GM19240 (cell line): Measurements from ENCODE around the gene PBLD.
"Not testable (repeated sequence)": the region's sequence is repeated elsewhere in the genome, so short reads cannot be mapped to it uniquely, and the experiment has no call there.

Experiments
- DNase-seq: peaks from one replicate; pipeline ENCODE4 v3.0.0; 2011; ENCODE audit warnings: low spot score; ENCODE audit not compliant: insufficient read length

PBLD gene

DNA sequence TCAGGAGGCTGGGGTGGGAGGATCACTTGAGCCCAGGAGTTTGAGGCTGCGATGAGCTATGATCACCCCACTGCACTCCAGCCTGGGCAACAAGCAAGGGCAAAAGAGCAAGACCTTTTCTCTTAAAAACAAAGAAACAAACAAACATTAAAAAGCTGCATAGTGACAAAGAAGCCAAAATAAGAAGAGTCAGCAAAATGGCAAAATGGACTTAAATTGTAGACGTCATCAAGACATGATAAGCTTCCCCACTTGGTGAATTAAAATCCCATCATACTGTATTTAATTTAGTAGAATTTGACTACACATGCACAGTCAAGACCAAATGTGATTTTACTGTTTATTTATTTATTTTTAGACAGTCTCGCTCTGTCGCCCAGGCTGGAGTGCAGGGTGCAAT lies 52.0 kb downstream of the PBLD start:
- no peak for DNase-seq

DNA sequence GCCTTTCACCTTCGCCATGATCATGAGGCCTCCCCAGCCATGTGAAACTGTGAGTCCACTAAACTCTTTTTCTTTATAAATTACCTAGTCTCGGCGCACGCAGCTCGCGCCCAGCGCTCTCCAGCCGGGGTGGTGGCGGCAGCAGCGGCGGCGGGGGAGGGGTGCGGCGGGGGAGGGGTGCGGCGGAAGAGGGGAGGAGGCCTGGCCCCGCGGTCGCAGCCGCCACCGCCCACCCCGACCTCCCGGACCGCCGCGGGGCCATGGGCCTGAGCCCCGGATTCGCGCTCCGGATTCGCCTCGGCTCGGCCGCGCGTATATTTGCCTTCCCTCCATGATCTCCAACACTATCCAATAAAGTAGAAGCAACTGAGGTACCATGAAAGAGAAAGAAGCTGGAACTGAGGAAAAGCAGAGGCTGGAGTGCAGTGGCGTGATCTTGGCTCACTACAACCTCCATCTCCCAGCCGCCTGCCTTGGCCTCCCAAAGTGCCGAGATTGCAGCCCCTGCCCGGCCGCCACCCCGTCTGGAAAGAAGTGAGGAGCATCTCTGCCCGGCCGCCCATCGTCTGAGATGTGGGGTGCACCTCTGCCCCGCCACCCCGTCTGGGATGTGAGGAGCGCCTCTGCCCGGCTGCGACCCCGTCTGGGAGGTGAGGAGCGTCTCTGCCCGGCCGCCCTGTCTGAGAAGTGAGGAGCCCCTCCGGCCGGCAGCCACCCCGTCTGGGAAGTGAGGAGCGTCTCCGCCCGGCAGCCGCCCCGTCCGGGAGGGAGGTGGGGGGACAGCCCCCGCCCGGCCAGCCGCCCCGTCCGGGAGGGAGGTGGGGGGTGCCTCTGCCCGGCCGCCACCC lies 53.6 kb downstream of the PBLD start:
- DNase-seq = not testable (repeated sequence)

DNA sequence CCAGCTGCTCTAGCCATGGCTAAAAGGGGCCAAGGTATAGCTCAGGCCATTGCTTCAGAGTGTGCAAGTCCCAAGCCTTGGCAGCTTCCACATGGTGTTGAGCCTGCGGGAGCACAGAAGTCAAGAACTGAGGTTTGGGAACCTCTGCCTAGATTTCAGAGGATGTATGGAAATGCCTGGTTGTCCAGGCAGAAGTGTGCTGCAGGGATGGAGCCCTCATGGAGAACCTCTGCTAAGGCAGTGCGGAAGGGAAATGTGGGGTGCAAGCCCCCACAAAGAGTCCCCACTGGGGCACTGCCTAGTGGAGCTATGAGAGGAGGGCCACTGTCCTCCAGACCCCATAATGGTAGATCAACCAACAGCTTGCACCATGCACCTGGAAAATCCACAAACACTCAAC lies 54.9 kb downstream of the PBLD start:
- not testable (repeated sequence) for DNase-seq

DNA sequence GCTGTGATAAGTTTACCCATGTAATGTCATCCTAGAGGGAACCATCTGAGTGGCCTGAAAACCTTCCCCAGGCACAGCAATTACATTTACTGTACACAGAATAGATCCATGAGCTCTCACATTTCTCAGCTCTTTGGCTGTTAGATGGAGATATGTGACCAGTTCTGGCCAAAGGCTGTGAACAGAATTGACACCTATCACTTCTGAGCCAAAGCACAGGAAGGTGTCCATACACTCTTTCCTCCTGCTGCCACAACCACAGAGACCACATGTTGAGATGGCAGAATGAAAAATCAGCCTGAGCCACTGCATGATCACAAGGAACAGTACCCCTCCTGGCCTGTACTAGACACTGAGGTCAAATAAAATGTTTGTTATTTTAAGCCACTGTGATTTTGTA lies 56.5 kb downstream of the PBLD start:
- DNase-seq = no peak

DNA sequence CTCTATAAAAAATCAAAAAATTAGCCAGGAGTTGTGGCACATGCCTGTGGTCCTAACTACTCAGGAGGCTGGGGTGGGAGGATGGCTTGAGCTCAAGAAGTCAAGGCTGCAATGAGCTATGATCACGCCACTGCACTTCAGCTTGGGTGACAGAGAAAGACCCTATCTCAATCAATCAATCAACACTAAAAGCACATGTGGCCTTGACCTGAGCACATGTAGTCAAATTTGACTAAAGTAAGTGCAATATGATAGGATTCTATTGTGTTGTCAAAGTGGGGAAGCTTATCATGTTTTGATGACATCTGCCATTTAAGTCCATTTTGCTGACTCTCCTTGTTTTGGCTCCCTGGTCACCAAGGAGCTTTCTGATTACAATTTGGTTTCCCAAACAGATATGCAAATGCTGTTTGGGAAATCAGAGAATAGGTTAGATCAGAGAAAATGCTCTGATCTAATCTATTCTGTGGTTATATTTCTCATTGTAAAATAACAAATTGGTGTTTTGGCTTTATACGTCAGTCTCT lies 57.1 kb downstream of the PBLD start:
- no peak for DNase-seq

DNA sequence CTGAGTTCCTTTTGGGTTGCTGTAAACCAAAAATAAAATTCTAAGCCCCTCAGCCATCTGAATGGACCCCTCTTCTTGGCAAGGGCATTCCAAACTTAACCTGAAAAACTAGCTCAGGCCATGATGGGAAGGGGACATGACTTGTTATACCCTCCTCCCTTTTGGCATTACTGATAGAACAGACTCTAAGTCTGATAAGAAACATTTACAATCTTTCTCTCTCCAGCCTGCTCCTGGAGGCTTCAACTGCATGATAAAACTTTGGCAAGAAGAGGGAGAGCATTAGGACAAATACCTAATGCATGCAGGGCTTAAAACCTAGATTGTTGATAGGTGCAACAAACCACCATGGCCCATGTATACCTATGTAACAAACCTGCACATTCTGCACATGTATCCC lies 59.9 kb downstream of the PBLD start:
- DNase-seq = no peak

DNA sequence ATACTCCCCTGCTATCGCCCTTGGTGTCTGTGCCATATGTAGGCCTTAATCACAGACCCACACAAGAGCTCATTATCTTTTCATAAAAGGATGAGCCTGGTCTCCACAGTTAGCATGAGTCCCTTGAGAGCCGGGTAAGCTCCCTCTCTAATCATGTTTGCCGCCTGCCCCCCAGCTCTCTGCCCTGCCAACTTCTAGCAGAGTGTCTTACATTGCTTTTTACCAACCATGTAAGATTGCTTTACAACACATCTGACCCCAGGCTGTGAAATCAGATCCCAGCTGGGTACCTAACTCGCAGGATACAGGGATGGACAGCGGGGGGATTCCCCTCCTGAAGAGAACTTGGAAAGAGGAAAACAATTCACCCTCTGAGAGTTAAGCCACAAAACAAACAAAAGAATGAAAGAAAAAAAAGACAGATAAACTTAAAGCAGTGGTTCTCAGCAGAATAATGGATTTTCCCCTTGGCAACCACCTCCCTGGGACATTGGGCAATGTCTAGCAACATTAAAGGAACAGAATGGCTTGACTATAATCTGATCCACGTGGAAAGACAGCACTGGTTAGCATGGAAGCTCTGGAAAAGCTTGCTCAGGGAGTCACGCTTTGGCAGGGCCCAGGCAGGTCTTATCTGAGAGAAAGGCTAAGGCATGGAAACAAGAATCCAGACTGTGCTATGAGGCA lies 61.4 kb downstream of the PBLD start:
- DNase-seq = no peak

DNA sequence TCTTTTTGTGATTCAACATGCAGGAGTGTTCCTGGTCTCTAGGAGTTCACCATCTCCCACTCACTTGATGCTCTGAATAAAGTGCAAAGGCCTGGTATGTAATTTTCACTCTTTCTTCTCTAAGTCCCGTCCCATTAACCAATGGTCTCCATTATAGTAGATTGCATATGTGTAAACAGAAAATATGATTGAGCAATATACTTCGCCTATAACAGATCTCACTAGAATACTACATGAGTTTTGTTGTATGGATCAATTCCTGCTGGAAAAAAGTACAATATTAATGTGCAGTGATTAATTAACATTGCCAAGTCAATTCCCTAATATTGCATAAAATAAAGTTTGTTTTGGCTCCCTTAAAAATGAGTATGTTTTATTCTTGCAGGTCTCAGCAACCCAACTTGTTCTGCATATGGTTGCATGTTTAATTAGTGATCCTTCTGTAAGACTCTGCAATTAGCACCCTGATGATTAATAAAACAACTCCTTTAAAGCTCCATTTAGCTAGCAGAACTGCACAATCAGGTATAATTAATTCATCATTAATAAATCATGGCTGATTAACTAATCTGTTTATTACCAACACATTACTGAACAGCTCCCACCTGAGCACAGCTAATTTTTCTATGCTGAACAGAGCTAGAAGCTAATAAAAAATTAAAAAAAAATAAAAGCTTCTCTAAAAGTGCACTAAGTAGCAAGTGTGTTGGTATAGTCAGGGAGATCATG lies 63.0 kb downstream of the PBLD start:
- no peak for DNase-seq

DNA sequence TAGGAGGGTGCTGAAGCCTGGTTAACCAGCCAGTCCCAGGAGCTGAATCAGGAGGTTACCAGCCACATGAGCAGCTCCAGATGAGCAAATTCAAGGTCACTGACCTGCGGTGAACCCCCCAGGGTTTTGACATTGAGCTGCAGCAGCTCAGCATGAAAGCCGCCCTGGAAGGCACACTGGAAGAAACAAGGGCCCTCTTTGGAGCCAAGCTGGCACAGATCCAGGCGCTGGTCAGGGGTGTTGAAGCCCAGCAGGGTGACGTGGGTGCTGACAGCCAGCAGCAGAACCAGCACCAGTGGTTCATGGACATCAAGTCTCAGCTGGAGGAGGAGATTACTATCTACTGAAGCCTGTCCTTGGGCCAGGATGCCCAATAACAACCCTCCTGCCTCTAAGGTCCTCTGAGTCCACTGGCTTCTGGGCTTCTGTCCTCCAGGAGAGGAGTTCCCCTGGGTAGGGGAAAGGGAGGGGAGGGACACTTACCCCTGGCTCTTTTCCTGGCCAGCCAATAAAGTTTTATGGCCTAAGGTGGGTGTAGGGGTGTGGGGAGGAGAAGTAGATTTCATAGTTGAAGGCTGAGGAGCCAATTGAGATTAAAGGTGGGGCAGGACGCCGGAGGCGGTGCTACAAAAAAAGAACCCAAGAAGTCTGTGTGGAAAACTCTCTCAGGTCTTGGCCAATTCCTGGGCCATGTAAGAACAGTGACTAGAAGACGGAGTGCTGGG lies 71.4 kb downstream of the PBLD start:
- no peak for DNase-seq

DNA sequence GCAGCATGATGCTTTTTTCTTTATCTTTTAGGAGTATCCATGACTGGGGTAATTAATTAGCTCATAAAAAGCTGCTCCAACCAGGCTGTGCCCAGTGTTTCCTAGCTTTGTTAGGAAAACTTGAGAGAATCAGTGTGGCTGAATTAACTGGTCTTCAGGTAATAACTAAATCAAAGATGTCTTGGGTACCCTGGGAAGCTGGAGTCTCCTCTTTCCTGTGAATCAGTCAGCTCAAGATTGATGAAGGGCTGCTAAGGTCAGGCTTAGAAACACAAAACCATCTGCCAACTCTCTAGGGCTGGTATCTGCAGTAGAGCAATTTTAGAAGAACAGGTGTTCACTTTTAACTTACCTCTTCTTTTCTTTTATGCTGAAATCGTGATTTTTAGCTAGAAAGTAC lies 79.4 kb downstream of the PBLD start:
- DNase-seq = no peak

DNA sequence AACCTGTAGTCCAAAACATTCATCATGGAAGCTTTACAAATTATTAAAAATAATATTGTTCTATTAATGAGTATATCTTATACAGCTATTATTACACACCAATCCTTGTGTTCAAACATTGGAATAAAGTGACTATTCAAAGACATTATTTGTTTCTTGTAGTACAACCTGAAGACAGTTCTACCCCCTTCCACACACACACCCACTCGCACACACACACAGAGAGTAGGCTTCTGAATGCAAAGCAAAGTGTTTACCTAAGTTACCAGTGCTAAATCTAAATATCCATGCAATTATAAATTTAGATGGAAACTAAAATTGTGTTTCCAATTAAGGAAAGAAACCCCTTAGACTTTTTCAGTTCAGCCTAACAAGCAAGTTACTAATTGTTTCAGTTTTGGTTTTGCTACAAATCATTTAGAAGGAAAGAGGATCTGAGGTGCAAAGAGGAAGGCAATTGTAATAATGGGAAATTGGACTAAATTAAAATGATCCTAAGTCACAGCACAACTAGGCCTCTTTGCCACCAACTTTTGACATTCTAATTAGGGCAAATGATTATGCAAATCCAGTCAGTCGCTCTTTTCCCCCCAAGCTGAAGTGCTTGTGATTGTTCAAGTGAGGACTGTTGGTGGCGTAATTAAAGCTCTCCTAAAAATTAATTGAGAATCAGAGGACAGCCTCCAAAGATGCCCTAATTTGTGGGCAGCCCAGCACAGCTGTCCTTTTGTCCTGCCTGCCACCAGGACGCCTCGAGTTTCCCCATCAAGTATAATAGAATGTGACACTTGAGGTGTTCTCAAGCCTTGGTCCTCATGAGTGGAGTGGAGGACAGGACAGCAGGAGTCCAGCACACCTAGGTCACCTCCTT lies 80.9 kb downstream of the PBLD start:
- no peak for DNase-seq

DNA sequence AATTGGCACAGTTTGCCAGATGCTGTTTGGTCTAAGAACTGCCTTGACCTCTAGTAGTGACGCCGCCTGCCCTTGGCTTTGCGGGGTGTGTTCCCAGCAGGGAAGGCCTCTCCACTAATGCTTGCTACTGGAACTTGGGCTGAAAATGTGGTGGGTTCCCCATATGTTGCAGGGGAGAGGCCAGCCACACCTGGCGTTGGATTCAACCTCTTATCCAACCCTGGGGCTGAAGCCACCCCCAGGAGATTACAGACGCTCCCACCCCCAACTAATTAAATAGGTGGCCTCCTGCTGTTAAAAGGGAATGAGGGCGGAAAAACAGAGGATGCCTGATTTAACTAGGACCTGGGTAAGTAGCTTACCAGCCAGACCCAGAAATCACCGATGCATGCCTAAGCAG lies 81.6 kb downstream of the PBLD start:
- no peak for DNase-seq

DNA sequence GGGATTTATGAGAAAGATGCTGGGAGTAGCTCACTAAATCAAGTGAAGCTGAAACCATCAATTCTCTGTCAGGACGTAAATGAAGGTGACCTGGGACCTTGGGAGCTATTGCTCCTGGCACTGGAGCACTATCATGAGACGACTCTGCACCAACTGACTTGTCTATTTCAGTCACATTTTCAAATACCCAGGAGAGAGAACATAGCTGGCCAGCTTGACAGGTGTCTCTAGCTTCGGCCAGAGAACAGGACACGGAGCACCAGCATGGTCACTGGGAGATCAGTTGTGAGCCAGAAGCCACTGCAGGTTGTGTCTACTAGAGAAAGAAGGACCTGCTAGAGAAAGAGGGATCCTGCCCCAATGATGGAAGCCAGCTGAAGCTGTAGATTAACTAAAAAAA lies 83.4 kb downstream of the PBLD start:
- no peak for DNase-seq

DNA sequence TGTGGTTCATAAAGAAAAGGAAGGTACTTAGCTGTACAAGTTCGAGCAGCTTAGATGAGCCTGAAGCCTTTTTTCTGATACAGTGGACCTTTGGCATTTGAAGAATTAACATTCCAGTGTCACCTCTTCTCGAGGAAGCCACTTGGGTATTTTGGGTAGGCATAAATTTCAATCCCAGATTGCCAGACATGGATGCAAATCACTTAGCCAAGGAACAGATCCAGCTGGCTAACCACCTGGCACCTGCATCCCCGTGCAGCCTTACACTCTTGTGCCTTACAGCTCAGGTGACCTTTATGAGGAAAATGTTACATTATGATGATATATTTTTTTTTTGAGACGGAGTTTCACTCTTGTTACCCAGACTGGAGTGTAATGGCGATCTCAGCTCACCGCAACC lies 84.8 kb downstream of the PBLD start:
- DNase-seq = no peak

DNA sequence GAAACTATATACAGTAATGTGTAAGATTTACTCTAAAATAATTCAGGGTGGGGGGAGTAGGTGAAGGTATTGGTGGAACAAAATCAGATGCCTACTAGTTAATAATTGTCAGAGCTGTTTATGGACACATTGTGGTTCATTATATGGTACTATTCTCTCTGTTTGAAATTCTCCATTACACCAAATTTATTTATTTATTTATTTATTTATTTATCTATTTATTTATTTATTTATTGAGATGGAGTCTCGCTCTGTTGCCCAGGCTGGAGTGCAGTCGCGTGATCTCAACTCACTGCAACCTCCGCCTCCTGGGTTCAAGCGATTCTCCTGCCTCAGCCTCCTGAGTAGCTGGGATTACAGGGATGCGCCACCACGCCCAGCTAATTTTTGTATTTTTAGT lies 86.3 kb downstream of the PBLD start:
- not testable (repeated sequence) for DNase-seq

DNA sequence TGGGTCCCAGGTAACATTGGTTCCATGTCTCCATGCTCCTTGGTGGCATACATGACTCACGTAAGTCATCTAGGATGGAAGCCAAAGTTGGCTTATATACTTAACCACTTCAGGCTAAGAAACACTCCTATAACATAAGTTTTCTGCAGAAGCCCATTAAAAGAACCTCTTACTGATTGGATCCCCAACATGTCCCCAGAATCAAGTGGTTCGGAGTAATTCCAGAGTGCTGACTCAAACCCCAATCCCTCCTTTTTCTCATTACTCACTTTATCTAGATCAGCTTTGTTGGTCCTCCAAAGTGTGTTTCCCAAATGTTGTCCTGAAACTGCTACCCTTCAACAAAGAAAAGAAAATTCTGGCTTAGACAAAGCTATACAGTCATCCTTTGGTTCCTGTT lies 90.7 kb downstream of the PBLD start:
- no peak for DNase-seq

DNA sequence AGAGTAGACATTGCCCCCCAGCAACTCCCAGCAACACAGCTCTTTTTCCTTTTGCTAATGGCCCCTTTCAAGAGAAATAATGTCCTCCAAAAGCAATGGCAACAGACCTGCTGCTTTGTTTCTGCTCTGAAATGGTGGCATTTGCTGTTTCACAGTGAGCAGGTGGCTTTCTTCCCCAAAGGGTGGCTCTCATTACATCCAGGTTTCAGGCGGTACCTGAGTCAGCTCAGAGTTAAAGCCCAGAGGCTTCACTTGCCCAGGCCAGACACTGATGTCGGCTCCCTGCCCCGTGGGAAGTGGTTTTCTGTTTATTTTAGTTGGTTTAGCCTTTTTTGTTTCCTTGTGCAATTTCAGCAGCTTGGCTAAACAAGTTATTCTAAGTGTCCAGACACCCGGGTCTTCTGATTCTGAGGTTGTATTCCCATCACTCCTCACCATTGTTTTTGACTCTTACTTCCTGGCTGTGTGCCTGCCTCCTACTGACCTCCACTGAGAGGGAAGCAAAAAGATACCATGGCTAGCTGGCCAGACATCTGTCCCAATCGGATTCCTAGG lies 93.1 kb downstream of the PBLD start:
- DNase-seq = no peak

DNA sequence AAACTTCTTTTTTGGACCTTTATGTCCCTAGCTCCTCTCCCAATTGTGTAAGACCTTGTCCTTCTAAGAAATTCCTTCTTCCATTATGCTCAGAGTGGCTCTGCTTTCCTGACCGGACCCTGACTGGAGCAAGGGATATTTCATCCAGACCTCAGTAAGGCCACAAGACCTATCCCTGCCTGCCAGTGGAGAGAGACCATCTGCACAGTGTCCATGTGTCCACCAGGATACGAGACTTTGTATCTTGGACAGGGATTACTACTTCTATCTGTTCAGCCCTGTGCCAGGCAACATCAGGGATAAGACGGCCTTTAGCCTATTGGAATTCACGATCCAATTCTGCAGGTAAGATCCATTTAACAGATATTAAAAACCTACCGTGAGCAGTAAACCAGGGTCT lies 93.7 kb downstream of the PBLD start:
- DNase-seq = no peak

DNA sequence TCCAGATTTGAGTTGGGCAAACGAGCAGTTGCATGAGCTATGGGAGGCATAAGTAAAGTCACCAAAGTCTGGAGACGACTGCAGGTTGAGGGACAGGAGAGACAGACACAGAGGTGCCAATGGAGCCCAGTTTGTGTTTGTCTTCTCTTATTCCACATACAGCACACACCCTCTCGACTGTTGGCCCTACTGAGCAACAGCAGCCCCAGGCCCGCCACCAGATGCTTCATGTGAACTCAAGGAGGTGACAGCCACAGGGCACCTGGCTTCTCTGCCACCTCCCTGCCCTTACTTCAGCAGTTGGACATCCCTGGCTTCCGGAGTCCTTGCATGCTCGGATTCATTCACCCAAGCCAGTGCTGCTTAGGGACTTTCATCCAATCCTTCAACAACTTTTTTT lies 94.4 kb downstream of the PBLD start:
- no peak for DNase-seq

DNA sequence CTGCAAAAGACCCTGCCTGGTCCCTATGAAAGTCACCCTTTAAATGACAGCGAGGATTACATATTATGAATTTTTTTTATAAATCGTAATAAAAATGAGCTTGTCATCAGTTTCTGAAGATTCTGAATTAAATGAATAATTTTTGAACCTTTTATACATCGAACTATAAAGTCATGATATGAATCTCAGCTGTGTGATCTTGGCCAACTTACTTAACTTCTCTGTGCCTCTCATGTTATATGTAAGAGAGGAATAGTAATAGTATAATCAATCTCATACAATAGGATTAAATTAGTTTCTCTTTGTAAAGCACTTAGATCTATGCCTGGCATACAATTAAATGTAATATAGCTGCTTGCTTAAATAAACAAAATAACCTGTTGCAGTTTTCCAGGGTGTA lies 95.6 kb downstream of the PBLD start:
- DNase-seq = no peak
